MG63 (cell line): ENCODE measurements around the gene ARHGEF26. TPM values are rescaled to one million over a fixed set of nuclear protein-coding genes. Genes with fewer than 3 reads are reported as not detected.

Source experiments
- DNase-seq: peaks from one replicate; pipeline ENCODE4 v3.0.0-alpha.2; 2020
- H3K27me3 ChIP-seq: fragments of 250-450 bp; sonication (Bioruptor Pico); 2 replicates; pipeline ENCODE4 v1.5.1; 2020; ENCODE audit warnings: mild to moderate bottlenecking, moderate library complexity
- H3K36me3 ChIP-seq: fragments of 250-450 bp; sonication (Bioruptor Pico); 2 replicates; pipeline ENCODE4 v1.5.1; 2020; ENCODE audit warnings: mild to moderate bottlenecking, moderate library complexity
- H3K4me3 ChIP-seq: fragments of 250-450 bp; sonication (Bioruptor Pico); 2 replicates; pipeline ENCODE4 v1.5.1; 2020; ENCODE audit warnings: mild to moderate bottlenecking, moderate library complexity
- H3K9me3 ChIP-seq: fragments of 250-450 bp; sonication (Bioruptor Pico); 2 replicates; pipeline ENCODE4 v1.5.1; 2020; ENCODE audit warnings: mild to moderate bottlenecking, moderate library complexity
- total RNA-seq: library from RNA; depleted of rRNA; stranded (reverse); fragments of >200 nt; shearing (Covaris generic); gene quantifications from 2 replicates; pipeline ENCODE4 v1.2.3, GENCODE V29; 2014; ENCODE audit warnings: low replicate concordance

Gene ARHGEF26
- total RNA-seq, 1 experiment from 2014 or later, result 0.63 TPM

DNA sequence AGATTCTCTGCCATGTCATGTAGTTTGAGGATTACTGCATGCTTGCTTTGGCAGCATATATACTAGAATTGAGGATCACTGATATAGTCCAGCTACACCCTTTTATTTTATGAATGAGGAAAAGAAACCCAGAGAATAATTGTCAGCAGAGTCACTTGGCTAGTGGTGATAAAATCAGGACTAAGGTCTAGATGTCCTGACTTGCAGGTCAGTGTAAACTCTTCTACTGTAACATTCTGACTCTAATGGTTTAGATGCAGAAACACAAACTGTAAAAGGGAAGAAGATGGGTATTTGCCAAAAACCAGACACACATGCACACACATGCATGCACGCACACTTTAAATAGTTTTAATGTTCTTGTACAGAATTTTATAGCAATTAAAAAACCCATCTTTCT lies 97.5 kb downstream of the ARHGEF26 start:
- no peak for DNase-seq
- Histone ChIP-seq H3K4me3 (no peak overlapping the region), H3K27me3 (no peaks in the 10 kb centered on the region), H3K9me3 (no peaks in the 10 kb centered on the region), H3K36me3 (no peaks in the 10 kb centered on the region)

GRCh38 chr3:154220462-154220861 lies 99.3 kb downstream of the ARHGEF26 start:
- no peak for DNase-seq
- Histone ChIP-seq H3K9me3 (no peaks in the 10 kb centered on the region), H3K27me3 (no peaks in the 10 kb centered on the region), H3K4me3 (no peak overlapping the region), H3K36me3 (no peaks in the 10 kb centered on the region)

GRCh38 chr3:154223519-154223918 lies 102.3 kb downstream of the ARHGEF26 start:
- Histone ChIP-seq H3K4me3 (no peak overlapping the region), H3K9me3 (no peaks in the 10 kb centered on the region), H3K27me3 (no peaks in the 10 kb centered on the region), H3K36me3 (no peaks in the 10 kb centered on the region)
- DNase-seq, result no peak

DNA sequence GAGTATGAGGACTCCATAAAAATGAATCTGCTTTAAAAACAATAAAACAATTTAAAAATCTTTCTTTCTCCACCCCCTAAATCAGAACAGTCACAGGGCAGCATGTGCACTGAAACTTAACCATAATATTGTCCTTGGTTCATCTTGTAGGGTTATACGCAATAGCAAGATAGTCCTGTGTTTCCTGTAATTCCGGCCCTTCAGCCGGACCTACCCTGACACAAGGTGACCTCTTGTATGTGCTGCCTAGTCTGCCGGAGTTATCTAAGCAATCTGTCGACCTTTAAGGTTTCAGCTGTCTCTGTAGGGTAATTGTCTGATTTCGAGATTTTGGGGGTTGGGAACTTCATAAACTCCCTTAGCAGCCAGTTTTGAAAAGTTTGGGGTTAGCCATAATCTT lies 103.2 kb downstream of the ARHGEF26 start:
- Histone ChIP-seq H3K36me3 (no peaks in the 10 kb centered on the region), H3K4me3 (no peak overlapping the region), H3K9me3 (no peaks in the 10 kb centered on the region), H3K27me3 (no peaks in the 10 kb centered on the region)
- no peak for DNase-seq

DNA sequence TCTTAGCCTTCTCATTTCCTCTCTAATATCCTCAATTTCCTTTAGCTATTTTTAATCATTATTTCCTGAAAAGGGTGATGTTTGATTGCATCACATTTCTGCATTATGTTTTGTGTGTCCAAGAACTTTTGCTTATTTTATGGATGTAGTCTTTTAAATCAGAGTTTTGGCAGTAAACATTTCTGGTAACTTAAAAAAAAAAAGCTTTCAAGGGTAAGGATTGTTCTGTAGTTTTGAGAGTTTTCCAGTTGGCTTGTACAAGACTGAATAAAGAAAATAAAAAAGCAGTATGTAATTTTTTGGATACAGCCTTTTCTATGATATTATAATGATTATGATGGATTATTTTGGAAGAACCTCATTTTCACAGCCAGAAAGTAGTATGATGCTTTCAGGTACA lies 103.7 kb downstream of the ARHGEF26 start:
- 0 out of 2 replicates have a peak, but pooled peaks cover under 1% of the 10 kb centered on the region for H3K27me3 ChIP-seq
- DNase-seq, result no peak
- H3K9me3 ChIP-seq, result no peaks in the 10 kb centered on the region
- no peak overlapping the region for H3K4me3 ChIP-seq
- no peaks in the 10 kb centered on the region for H3K36me3 ChIP-seq

GRCh38 chr3:154225536-154225935 lies 104.3 kb downstream of the ARHGEF26 start:
- no peak overlapping the region for H3K4me3 ChIP-seq
- no peaks in the 10 kb centered on the region for H3K36me3 ChIP-seq
- no peak for DNase-seq
- H3K9me3 ChIP-seq, result no peaks in the 10 kb centered on the region
- H3K27me3 ChIP-seq, result 0 out of 2 replicates have a peak, but pooled peaks cover 5% of the 10 kb centered on the region

- Histone ChIP-seq H3K9me3 (no peaks in the 10 kb centered on the region), H3K4me3 (no peak overlapping the region), H3K36me3 (no peaks in the 10 kb centered on the region), H3K27me3 (0 out of 2 replicates have a peak, but pooled peaks cover 5% of the 10 kb centered on the region)
- no peak for DNase-seq
These were observed 106.3 kb downstream of the ARHGEF26 start for GRCh38 chr3:154227531-154227930.

DNA sequence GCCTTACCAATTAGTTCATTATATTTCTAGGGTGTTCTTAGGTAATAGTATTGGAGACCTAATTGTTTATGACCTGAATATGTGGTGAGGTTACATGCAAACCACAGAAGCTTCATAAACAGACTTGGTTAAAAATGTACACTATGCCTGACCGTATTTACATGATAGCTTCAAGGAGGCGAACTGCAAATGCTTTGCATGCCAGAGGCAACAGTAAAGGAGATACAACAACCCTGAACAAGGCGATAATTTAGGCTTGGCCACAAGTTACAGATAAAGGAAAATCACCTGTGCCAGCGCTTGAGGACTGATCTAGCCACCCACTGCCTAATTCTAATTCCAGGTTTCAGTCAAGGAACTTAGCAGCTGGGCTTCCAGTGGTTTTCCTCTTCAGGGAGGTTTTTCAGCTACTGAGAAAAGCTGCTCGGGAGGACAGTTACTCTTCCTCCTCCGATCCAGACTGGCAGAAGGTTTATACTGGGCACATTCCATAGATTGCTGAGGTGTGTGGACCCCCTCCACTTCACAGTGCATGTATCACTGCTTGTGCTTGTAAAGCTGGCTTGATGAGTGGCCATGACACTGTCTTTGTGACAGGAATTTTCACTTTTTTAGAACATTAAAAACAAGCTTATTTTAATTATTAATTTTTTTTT lies 107.5 kb downstream of the ARHGEF26 start:
- Histone ChIP-seq H3K4me3 (no peak overlapping the region), H3K27me3 (0 out of 2 replicates have a peak, but pooled peaks cover 5% of the 10 kb centered on the region), H3K36me3 (no peaks in the 10 kb centered on the region), H3K9me3 (no peaks in the 10 kb centered on the region)
- no peak for DNase-seq

- Histone ChIP-seq H3K36me3 (no peaks in the 10 kb centered on the region), H3K9me3 (no peaks in the 10 kb centered on the region), H3K4me3 (no peak overlapping the region), H3K27me3 (0 out of 2 replicates have a peak, but pooled peaks cover 5% of the 10 kb centered on the region)
- no peak for DNase-seq
These were observed 108.0 kb downstream of the ARHGEF26 start for GRCh38 chr3:154229217-154229590.

DNA sequence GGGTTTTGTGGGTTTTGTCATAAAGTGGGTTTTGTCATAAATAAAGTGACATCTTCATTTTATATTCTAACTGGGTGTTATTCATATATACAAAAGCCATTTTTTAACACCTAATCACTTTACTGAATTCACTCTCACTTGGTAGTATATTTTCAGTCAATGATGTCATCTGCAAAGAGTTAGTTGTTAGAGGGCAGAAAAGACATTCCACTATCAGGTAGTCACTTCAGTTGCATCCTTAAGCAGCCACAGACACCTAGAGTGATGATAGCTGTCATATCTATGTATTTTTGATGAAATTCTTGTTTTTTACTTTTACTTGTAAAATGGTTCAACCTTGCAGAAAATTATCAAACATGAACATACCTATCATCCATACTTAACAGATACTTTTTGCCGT lies 114.1 kb downstream of the ARHGEF26 start:
- H3K9me3 ChIP-seq, result no peaks in the 10 kb centered on the region
- no peaks in the 10 kb centered on the region for H3K27me3 ChIP-seq
- DNase-seq, result no peak
- no peaks in the 10 kb centered on the region for H3K36me3 ChIP-seq
- no peak overlapping the region for H3K4me3 ChIP-seq

DNA sequence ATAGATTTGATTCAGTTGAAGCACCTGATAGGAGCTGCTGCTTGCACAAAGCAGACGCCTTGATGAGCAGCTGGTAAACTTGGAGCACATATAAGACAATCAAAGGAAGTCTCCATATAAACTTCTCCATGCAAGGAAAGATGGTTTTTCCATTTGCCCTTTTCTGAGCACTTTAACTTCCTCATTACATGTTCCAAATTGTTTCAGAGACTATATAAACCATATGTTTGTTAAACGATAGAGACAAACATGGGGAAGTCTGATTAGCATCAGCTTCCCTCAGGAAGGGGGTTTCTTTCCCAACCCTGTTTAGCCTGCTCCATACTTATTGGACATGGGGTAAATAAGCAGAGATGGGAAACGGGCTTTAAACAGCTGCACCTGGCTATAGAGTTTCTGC lies 115.1 kb downstream of the ARHGEF26 start:
- no peak for DNase-seq
- Histone ChIP-seq H3K9me3 (no peaks in the 10 kb centered on the region), H3K36me3 (no peaks in the 10 kb centered on the region)

DNA sequence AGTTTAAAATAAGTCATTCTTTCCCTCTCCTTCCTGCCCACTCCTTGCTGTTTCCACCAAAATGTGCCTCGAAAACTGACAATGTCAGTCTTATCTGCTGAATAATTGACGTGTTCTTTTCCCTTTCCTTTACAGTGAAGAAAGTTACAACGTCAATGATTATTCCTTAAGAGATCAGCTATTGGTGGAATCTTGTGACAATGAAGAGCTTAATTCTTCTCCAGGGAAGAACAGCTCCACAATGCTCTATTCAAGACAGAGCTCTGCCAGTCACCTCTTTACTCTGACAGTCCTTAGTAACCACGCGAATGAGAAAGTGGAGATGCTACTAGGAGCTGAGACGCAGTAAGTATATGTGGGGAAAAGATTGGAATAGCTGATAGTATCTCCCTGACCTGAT lies 119.0 kb downstream of the ARHGEF26 start:
- H3K4me3 ChIP-seq, result no peak overlapping the region
- no peaks in the 10 kb centered on the region for H3K27me3 ChIP-seq
- no peaks in the 10 kb centered on the region for H3K36me3 ChIP-seq
- H3K9me3 ChIP-seq, result no peaks in the 10 kb centered on the region
- DNase-seq, result no peak

More for the DNA sequence above, 115.1 kb downstream of the ARHGEF26 start:
- Histone ChIP-seq H3K4me3 (no peak overlapping the region), H3K27me3 (no peaks in the 10 kb centered on the region)

DNA sequence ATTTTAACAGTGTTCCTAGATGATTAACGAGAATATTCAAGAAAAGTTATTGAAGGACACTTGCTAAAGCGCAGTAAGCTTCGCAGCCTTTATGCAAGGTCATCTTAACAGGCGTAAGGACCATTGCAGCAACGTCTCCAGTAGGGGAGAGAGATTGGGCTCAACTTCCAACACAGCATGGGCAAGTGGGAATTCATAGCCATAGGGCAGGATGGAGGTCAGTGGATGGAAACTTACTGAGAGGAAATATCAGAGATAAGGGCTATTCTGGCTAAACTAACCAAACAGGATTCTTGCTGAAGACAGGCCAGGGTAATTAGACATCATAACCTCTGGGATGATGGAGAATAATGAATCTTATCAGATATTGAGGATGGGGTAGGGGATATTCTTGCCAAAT lies 120.3 kb downstream of the ARHGEF26 start:
- DNase-seq, result no peak
- Histone ChIP-seq H3K27me3 (no peaks in the 10 kb centered on the region), H3K4me3 (no peak overlapping the region), H3K9me3 (no peaks in the 10 kb centered on the region), H3K36me3 (no peaks in the 10 kb centered on the region)

DNA sequence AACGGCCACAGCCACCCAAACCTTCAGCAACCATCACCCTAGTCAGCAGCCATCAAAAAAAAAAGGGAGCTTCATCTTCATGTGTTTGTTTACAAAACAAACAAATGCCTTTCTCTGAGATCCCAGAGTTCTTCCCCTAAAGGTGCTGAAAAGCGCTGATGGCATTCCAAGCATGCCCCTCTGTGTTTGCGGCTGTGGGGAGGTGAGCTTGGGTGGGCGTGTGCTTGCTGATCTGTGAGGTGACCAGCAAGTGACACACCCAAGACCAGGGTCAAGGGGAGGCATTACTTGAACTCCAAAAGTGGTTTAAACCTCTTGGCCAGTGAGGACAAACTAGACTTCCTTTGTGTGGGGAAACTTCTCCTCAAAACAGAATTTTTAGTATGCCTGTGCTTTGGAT lies 121.6 kb downstream of the ARHGEF26 start:
- Histone ChIP-seq H3K36me3 (no peaks in the 10 kb centered on the region), H3K4me3 (no peak overlapping the region), H3K9me3 (no peaks in the 10 kb centered on the region), H3K27me3 (no peaks in the 10 kb centered on the region)
- no peak for DNase-seq

DNA sequence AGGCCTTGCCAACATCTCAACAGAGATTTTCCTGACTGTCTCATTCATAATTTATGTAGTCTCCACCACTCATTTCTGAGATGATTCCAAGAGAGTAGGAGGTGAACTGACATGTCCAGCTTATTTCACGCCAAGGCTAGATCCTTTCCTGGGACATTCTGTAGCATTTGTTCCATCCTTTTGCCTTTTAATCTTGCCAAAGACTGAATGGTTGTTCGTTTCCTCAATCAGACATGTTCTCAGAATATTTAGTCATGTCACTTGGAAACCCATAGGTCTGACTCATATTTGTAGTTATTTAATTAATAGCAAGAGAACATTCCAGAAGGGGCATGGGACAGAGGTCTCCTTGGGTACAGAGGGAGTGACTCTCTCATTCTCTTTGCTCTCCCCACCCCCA lies 122.2 kb downstream of the ARHGEF26 start:
- no peak overlapping the region for H3K4me3 ChIP-seq
- no peaks in the 10 kb centered on the region for H3K9me3 ChIP-seq
- DNase-seq, result peak; percentile 7
- H3K27me3 ChIP-seq, result no peaks in the 10 kb centered on the region
- no peaks in the 10 kb centered on the region for H3K36me3 ChIP-seq

DNA sequence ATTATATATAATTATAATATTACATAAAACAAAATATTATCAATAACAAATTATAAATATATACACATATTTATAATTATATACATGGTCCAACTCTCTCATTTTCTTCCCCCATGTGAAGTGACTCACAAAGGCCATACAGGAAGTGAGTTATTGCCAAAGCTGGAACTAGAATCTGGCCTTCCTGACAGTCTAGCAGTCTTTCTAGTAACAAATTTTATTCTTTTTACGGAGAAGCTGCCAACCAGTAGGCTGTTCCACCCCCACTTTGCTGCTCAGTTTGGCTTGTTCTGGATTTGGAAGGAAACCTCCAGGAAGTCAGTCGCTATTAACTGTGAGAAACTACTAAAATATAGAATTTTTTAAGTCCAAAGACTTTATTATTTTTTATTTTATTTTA lies 123.5 kb downstream of the ARHGEF26 start:
- Histone ChIP-seq H3K36me3 (no peaks in the 10 kb centered on the region), H3K27me3 (no peaks in the 10 kb centered on the region), H3K9me3 (no peaks in the 10 kb centered on the region), H3K4me3 (no peak overlapping the region)
- peak; percentile 49 for DNase-seq

DNA sequence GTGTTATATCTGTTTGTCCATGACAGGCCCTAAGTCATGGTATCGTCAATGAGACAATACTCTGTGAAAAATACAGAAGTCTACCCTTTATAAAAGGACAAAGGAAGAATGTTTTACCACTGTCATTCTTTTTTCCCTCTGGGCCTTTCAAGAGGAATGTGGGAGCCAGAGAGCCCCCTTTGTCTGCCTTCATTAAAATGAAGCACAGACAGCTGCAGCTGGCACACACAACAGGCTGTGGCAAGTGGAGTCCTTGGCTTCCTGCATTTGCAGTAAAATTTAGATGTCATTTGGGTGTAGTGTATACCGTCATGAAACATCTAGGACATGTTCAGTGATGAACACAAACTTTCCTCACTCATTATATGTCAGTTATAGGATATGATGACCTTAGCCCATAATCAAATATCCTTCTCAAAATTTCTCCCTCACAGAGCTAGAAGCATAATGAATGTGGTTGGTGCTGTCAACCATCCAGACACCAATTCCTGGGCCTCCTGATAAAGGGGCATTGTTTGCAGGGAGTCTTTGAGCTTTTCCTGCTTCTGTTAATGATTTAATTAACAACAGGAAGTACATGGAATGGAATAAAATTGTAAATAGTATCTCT lies 126.7 kb downstream of the ARHGEF26 start:
- H3K9me3 ChIP-seq, result no peaks in the 10 kb centered on the region
- DNase-seq, result no peak
- H3K4me3 ChIP-seq, result no peak overlapping the region
- H3K36me3 ChIP-seq, result peaks cover 7% of the 10 kb centered on the region
- no peaks in the 10 kb centered on the region for H3K27me3 ChIP-seq

DNA sequence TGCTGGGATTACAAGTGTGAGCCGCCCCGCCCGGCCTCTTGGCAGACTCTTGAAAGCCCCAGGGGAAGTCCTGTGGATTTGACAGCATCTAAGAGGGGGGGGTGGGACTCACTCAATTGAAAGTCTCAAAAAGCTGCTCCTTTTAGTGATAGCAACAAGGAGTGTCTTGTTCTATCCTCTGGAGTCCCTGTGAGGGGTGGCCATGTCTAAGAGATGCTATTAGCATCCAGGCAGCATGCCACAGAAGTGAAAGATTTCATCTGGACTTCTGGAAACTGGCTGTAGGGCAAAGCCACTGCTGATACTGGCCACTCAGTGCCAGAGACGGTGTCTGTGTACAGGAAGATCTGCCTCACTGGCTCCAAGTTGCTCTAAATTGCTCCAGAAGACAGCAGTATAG lies 129.1 kb downstream of the ARHGEF26 start:
- DNase-seq, result no peak
- Histone ChIP-seq H3K9me3 (no peaks in the 10 kb centered on the region), H3K4me3 (no peak overlapping the region), H3K27me3 (no peaks in the 10 kb centered on the region), H3K36me3 (peaks cover 9% of the 10 kb centered on the region)
